NCI-H345 treated with DMSO at 0.1 percent for 48 hours (cell line): ENCODE results near the gene WNT3.

Experiments
- DNase-seq: peaks from one replicate; lab custom pipeline; 2025; ENCODE audit not compliant: unreplicated experiment; lab: John Stamatoyannopoulos, UW

WNT3 gene

DNA sequence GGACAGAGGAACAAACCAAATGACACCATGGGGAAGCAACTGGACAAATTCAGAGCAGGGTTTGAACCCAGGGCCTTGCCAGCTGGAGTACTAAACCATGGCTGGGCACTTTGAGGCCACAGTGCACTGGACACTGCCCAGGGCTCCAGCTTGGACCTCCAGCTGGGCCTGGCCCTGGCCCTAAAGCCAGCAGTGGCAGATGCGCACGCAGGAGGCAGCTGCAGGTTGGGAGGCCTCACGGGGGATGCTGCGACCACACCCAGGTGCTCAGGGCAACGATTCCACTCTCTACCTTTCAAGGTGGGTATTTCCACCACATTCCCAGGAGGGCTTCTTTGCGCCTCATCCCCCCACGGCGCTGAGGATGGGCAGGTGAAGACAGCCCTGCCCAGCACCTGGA lies 28.9 kb downstream of the WNT3 start:
- DNase-seq: no peak

DNA sequence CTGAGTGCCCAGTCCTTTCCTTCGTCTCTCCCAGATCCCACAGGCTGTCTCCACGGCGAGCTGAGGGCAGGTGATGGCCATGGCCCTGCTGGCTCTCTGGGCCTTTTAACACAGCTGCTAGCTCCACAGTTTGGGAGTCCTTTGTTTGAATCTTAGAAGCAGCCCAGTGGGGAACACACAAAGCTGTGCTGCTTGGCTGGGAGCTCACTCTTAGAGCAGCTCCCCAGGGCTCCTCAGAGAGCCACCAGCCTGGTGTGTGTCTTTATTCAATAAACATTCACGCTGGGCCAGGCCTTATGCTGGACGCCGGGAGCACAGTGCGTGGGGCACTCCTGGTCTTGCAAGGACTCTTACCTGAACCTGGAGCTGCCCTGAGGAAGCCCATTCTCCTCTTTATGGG lies 29.7 kb downstream of the WNT3 start:
- peak; percentile 13 for DNase-seq

DNA sequence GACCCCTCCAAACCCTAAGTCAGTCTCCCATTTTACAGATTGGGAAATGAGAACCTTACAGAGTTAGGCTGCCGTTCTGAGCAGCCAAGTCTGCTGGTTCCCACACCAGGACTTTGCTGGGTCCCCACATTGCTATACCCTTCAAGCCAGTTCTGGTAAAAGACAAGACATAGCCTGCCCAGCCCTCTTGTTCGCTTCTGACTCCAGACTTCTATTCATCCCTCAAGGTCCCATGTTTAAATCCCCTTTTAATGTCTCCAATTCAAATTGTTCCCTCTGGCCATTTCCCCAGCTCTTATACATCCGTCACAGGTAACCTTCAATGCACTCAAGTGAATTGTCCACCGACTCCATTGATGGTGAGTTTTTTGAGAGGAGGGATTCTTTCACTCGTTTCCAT lies 30.2 kb downstream of the WNT3 start:
- no peak for DNase-seq

DNA sequence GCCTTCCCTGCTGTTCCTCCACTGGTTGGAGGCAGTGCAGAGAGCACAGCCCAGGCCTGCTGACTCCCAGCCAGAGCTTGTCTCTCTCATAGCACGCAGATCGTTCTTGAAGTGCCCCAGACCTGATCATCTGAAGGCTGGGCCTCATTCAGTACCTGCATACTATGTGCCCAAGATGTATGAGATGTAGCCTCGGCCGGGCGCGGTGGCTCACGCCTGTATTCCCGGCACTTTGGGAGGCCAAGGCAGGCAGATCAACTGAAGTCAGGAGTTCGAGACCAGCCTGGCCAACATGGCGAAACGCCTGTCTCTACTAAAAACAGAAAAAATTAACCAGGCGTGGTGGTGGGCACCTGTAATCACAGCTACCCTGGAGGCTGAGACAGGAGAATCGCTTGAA lies 31.0 kb downstream of the WNT3 start:
- DNase-seq: no peak

DNA sequence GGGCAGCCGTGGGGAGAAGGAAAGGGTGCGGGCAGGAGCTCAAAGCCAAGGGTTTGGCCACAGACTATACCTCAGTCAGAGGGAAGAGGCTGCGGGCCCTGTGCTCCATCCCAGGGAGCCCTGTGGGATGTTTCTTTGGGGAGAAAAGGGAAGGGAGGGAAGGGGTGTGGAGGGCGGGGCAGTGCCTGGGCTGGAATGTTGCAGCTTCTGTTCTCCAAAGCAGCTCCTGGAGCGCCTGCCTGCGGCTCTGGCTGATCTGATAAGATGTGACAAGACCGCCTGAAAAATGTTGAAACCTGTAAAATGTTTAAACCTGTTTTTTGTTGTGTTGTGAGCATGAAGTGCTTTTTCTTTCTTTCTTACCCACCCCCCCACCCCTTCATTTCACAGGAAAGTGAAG lies 32.8 kb downstream of the WNT3 start:
- DNase-seq: no peak

DNA sequence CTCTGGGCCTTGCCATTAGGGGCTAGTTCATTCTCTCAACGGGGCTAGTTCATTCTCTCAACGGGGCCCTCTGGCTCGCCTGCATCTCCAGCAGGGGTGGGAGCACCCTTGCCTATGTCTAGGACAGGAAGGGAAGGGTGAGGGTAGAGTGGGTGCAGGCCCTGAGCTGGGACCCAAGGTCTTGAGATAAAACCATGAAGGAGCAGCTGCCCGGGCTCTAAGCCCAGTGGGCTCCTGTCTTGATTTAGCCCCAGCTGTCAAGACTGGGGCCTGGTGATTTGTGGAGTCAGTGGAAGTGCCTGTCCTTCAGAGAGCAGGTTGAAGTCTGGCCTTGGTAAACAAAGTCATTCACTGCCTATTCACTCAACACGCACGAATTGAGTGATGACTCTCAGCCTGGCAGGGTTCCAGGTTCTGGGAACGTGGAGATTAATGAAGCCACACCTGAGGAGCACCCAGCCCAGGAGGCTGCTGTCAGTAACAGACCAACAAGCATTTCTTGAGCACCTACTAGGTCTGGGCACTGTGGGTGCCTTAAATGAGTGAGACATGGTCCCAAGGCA lies 35.4 kb downstream of the WNT3 start:
- DNase-seq: no peak

DNA sequence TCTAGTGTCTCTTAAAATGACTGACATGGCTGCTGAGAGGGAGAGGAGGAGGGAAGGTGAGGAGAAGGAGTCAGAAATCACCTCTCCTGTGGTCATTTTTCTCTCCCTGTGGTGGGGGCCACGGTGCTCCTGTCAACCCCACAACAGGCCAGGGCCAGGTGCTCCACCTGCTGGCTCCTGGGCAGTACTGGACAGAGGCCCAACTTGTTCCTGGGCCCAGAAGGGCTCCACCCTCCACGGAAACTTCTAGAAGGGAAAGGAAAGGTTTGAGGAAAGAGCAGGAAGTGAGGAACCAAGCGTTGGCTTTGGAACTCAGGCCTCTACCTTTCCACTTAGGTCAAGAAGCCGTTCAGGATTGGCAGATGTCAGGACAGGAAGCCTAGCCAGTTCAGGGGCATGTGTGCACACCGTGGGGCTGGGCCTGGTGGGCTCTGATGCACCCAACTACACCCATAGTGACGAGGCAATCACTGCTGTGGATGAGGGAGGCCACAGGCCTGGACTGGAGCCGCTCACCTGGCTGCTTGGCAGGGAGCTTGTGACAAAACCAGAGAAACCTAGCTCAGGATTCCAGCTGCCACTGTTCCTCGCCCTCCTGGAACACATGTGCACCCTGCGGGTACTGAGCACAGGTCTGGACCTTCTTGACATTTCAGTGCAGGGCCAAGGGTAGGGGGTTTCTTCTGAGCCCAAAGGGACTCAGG lies 36.1 kb downstream of the WNT3 start:
- DNase-seq: no peak

DNA sequence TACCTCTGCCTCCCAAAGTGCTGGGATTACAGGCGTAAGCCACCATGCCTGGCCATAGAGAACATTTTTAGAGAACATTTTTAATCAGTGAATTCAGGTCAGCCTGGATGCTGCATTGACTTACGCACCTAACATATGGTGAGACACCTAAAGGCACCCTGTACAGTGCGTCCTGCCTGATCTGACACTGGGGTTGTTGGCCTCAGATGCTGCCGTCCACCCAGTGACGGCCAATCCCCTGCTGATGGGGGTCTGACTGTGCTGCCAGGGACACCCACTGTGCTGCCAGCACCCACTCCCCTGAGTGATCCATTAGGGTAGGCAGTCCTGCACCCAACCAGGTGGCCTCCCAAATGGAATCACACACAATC lies 38.5 kb downstream of the WNT3 start:
- no peak for DNase-seq

DNA sequence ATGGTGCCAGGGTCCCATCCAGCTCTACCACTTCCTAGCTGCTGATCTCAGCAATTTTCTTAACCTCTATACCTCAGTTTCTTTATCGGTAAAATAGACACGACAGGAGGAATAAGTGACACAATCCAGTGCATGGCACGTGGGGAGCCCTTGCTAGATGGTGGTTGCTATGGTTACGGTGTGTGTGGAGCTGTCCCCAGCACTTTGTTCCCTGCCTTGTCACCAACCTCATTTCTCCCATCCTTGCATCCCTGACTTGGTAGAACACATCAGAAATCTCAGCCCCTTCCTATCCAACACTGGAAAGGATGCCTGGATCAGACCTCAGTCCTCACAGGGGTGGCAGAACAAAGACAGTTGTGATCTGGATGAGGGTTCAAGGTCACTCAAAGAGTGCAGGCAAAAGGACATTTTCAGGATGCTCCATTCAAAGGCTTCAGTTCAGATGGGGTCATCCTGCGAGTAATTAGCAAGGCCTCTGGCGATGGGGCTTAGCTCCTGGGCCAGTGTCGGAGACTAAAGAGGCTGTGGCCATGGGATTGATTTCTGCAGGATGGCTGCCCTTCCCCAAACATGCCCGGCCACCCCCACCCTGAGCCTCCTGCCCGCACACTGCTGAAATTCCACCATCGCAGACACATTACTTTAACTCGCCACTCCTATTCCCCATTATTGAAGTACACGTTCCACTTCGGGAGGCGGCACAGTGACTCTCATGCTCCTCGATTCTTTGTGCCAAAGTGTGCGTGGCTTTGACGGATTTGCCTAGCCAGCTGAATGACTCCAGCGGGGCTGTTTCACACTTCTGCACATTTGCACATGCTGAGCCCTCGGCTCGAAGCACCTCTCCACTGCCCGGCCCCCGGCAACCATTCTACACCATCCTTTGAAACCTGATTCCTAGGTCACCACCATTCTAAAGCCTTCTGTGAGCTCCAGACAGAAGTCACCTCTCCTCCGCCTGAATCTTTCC lies 40.3 kb downstream of the WNT3 start:
- DNase-seq: no peak

DNA sequence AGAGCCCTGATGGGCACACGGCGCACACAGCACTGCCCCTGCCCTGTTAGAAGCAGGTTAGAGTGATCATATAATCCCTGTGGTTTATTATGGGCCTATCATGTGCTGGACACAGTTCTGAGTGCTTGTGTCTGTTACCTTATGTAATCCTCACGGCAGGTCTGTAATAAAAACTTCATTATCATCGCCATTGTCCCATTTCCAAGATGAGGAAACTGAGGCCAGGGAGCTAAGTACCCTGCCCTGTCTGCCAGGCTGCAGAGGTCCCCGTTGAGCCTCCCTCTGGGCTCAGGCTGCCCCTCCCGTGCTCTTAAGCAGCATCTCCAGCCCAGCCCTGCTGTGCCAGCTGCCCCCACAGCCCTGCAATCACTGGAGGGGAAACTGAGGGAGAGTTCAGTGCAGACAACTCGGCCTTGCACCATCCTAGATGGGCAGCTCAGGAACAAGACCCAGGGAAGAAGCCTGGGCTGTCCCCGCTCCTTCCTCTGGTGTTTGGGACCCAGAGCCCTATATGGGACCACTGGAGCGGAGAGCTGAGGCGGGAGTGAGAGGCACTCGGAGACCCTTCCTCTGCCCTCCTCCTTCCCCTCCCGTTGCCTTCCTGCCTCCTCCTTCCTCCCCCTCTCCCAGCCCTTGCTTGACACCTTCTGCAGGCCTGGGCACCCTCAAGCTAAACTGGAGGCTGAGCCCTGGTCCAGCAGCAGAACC lies 42.0 kb downstream of the WNT3 start:
- no peak for DNase-seq

DNA sequence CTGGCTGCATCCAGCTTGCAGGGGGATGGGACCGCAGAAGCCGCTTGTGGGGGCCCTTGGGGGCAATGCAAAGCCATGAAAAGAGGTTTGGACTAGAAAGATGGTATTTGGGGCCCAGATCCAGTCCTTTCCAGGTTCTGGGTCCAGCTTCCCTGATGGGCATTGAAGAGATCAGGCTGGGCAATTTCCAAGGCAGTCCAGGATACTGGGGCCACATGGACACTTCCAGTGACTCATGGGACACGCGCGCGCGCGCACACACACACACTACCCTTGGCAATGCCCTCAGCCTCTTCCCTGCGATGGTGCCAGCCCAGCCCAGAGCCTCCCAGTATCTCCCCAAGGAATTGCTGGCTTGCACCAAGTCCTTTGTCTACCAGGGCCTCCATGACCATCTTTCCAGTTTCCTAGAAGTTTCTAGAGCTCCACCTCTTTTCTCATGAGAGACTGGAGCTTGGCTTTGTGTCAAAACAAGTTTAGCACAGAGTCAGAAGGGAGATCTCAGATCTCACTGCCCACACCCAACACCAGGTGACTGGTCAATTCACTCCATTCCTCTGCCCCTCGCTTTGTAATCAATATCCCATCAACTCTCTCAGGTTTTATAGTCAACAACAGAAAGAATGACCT lies 44.3 kb downstream of the WNT3 start:
- DNase-seq: no peak

DNA sequence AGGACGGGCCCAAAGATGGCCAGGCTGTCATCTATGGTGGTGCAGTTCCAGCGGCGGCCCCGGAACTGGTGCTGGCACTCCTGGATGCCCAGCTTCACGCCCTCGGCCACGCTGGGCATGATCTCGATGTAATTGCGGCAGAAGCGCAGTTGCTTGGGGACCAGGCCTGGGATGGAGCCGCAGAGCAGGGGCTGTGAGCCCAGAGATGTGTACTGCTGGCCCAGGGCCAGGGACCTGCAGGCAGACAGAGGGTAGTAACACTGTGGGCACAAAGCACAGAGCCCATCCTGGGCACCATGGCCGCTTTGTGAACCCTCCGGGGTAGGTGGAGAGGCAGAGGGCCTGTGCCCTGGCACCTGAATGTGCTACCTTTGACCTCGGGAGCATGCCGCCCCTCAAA lies 44.8 kb downstream of the WNT3 start:
- DNase-seq: no peak

DNA sequence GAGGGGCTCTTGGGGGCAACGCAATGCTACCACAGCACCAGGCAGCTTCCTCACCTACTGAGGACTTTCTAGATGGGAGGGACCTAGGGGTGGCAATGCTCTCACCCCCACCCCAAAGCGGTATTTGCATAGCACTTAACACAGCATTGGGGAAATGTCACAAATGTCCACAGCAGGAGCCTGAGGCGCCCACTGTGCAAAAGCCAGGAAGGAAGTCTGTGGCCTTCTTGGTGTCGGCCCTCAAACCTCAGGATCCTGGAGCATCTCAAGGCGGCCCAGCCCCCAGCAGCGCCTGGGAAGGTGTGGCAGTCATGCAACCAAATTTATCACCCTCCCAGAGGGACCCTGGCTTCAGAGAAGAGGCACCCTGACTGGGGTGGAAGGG lies 45.3 kb downstream of the WNT3 start:
- no peak for DNase-seq

DNA sequence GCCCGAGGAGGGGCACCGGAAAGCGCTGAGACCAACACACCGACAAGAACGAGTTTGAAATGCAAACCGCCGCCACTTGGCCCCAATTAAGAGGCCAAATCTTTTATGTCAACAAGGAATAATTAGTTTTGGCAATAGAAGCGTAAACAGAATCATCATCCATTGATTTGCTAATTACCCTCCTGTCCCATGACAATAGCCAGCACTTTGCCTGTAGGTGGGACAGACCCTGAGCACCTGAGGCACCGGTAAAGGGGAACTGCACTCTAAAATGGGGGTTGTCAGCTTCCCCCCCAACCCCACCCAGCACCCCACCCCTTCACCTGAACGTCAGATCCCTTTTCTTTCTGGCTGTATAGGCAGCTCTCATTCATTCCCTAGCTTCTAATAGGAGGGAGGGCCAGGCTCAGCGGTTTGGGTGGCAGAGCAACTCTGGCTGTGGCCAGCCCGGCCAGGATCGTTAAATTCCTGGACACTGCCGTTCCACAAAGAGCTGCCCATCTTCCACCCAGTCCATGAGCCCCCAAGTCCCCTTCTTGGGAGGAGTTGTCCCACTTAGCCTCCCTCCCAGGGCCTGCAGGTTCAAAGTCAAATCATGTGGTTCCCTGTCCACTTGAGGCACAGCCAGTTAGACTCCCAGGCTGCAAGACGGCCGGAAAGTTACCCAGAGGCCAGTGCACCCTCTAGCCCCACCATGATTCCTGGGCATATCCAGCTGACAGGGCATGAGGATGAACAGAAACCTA lies 45.8 kb downstream of the WNT3 start:
- peak; percentile 39 for DNase-seq

DNA sequence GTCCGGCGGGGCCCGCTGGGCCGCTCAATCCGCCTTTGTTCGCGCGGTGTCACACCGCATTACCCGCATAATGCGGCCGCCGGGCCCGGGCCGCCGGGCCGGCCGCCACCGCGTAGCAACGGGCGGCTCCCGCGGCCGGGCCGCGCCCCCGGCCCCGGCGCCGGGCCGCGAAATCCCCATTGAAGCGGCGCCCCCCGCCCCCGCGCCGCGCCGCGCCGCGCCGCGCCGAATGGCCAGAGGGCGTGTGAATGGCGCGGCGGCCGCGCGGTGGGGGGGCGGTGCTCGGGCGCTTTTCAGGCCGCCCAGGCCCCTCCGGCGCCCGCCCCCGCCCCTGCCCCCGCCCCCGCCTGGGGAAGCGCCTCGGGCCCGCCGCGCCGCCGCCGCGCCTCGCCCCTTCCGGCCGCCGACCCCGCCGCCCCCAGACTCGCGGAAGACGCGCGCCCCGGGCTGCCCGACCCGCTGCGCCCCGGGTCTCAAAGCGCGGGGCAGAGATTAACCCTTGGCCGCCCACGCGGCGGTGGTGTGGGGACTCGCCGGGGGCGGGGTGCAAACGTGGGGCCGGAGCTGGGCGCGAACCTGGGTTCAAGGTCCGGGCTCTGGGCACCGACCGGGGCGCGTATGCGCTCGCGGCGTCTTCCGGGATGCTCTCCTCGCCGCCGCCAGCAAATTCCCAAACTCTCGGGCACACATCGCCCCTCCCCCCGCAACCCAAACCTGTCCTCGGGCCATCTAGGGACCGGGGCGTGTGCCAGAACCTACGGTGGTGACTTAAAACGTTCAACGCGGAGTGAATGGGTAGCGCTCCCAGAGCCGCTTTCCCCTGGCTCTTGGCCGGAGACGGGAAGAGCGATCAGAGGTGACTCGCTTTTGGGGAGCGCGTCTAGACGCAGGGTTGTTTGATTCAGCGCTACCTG lies 46.7 kb downstream of the WNT3 start:
- no peak for DNase-seq

DNA sequence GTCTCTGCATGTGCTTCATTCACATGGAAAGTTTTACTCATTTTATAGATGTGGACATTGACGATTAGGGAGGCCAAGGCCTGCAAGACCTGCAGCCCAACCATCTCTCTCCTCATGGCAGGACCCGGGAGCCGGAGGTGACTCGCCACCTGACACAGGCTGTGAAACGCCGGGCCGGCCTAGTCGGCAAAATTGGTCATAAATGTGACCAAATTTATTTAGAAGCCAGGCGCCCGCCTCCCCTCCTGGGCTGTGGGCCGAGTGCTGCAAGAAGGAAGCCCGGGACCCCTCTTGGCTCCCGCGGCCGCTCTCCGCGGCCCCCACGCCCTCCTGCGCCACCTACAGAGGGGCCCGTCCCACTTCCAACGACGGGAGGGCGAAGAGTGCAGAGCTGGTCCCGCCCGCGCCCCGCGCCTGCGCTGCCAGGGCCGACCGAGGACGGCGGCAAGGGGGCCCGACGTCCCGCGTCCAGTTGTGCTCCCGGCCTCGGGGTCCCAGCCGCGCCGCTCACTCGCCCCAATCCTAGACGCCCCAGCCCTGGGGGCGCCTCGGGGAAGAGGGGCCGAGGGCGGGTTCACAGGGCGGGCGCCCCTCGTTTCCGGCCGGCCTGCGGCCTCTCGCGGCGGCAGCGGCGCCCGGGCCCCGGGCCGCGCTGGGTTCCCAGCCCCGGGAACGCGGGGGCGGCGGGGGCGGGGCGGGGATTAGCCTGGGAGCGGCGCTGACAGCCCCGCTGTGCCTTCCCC lies 47.5 kb downstream of the WNT3 start:
- DNase-seq: no peak

DNA sequence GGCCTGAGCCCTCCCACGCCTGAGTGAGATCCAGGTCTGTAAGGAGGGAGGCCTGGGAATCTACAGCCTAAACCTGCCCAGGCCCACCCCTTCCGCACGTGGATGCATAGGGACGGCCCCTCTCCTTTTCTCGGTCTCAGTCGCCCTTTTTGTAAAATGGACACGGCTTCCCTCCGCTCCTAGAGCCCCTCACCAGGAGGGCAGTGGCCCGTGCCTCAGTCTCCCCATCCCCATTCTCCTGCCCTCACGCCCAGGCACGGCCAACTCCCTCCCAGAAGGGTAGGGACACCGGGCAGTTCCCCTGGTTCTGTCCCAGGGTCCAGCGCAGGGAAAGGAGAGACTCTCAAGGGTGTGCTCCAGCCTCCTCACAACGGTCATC lies 48.1 kb downstream of the WNT3 start:
- no peak for DNase-seq

DNA sequence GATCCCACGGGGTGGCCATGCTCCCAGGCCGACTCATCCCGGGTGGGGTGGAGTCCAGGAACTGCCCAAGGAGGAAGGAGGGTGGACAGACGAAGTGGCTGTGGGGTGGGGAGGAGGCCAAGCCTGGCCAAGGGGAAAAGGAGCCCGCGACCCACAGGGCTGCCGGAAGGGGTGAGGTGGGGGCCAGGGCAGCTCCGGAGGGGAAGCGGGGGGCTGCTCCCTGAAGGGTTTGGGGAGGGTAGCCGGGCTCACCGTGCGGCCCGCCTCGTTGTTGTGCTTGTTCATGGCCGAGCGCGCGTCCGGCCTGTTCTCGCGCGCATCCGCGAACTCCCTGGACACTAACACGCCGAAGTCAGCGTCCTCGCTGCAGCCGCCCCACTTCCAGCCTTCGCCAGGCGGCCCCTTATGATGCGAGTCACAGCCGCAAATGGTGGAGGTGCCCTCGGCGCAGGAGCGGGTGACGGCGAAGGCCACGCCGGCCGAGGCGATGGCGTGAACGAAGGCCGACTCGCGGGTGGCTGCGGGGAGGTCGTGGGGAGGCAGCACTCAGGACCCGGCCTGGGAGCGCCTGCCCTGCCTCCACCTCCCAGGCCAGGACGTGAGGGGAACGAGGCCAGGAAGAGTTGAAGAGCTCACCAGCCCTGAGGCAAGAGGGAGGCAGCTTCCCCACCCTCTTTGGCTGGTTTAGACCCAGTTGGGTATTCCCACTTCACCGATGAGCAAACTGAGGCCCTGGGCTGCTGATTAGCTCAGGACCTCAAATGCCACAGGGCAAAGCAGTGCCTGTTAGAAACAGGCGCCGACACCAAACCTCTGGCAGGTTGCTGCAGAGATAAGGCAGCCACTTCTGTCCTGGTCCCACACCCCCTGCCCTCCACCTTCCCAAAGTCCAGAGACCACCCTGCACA lies 48.7 kb downstream of the WNT3 start:
- DNase-seq: no peak
